ENCODE results near the gene DDRGK1. TPM values are rescaled to one million over a fixed set of nuclear protein-coding genes. Genes with fewer than 3 reads are reported as not detected.

The DDRGK1 gene
- polyA plus RNA-seq, 1 donor from 2014 or later, result 67.6 TPM

DNA sequence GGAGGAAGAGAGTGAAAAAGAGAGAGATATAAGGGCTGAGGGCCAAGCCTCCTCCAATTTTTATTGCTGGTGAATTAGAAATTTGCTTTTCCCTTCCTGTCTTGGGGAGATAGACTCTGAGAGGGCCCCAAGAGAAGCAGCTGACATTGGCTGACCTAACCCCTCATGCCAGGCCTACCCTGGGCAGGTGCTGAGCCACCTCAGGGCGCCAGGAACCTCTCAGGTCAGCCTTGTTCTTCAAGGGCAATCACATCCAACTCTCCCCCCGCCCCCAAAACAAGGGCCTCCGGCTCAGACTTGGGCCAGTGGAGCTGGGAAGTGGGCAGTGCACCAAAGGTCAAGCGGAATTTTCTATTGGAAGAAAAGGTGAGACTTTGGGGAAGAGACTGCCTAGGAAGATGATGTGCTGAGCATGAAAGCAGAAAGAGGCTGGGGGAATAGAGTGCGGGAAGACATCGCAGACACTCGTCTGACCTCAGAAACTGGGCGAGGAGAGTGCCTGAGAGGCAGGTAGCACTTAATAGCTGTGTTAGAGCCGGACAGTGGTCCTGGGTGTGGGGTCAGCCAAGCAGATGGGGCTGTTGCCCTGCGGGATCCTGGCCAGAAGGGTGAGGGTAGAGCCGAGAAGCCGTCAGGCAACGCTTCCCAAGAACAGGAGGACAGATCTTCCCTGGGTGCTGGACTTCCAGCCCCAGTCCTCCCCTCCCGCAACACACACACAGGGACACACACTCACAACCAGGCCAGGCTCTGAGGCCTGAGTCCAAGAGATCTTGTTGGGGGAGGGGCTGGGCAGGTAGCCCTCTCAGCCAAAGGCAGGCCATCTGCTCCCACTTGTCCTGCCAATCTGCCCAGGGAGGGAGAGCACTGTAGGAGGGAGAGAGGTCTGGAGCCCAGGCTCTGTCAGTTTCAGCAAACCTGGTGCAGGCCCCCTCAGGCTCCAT is 41.1 kb downstream of the DDRGK1 start:
- Histone ChIP-seq H3K9ac (ENCODE audit: low read length) (no peak overlapping the region), H3K36me3 (ENCODE audit: insufficient read depth, low read length) (no peaks in the 10 kb centered on the region), H3K9me2 (ENCODE audit: insufficient read depth, low read length) (no peaks in the 10 kb centered on the region), H3K27me3 (ENCODE audit: insufficient read depth, low read depth, low read length) (no peaks in the 10 kb centered on the region), H3F3A (ENCODE audit: insufficient read depth, low read length, poor library complexity, severe bottlenecking) (no peaks in the 10 kb centered on the region), H3K4me3 (ENCODE audit: low read length) (no peak overlapping the region), H3K27ac (ENCODE audit: low read length) (no peak overlapping the region), H3K79me2 (replicated peaks; ENCODE audit: insufficient read depth, low read length) (peaks cover 18% of the 10 kb centered on the region), H4K20me1 (ENCODE audit: insufficient read depth) (no peaks in the 10 kb centered on the region), H3K4me2 (ENCODE audit: low read length) (no peak overlapping the region), H3K9me3 (ENCODE audit: low read length) (no peaks in the 10 kb centered on the region), H2AFZ (ENCODE audit: low read depth, low read length) (no peak overlapping the region)
- no peak for TF ChIP-seq MXI1 (conservative IDR thresholded peaks at IDR 0.05; ENCODE audit: poor library complexity, severe bottlenecking)
- TF ChIP-seq, protein P1, sequence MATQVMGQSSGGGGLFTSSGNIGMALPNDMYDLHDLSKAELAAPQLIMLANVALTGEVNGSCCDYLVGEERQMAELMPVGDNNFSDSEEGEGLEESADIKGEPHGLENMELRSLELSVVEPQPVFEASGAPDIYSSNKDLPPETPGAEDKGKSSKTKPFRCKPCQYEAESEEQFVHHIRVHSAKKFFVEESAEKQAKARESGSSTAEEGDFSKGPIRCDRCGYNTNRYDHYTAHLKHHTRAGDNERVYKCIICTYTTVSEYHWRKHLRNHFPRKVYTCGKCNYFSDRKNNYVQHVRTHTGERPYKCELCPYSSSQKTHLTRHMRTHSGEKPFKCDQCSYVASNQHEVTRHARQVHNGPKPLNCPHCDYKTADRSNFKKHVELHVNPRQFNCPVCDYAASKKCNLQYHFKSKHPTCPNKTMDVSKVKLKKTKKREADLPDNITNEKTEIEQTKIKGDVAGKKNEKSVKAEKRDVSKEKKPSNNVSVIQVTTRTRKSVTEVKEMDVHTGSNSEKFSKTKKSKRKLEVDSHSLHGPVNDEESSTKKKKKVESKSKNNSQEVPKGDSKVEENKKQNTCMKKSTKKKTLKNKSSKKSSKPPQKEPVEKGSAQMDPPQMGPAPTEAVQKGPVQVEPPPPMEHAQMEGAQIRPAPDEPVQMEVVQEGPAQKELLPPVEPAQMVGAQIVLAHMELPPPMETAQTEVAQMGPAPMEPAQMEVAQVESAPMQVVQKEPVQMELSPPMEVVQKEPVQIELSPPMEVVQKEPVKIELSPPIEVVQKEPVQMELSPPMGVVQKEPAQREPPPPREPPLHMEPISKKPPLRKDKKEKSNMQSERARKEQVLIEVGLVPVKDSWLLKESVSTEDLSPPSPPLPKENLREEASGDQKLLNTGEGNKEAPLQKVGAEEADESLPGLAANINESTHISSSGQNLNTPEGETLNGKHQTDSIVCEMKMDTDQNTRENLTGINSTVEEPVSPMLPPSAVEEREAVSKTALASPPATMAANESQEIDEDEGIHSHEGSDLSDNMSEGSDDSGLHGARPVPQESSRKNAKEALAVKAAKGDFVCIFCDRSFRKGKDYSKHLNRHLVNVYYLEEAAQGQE (IDR thresholded peaks at IDR 0.05; ENCODE audit: borderline replicate concordance), result no peak
- TF ChIP-seq EP300 (conservative IDR thresholded peaks at IDR 0.05; ENCODE audit: poor library complexity, severe bottlenecking), result no peak
- TF ChIP-seq POLR2AphosphoS5 (IDR thresholded peaks at IDR 0.05), result no peak
- no peak for TF ChIP-seq SMC3 (conservative IDR thresholded peaks at IDR 0.05; ENCODE audit: poor library complexity)
- TF ChIP-seq, protein P2, sequence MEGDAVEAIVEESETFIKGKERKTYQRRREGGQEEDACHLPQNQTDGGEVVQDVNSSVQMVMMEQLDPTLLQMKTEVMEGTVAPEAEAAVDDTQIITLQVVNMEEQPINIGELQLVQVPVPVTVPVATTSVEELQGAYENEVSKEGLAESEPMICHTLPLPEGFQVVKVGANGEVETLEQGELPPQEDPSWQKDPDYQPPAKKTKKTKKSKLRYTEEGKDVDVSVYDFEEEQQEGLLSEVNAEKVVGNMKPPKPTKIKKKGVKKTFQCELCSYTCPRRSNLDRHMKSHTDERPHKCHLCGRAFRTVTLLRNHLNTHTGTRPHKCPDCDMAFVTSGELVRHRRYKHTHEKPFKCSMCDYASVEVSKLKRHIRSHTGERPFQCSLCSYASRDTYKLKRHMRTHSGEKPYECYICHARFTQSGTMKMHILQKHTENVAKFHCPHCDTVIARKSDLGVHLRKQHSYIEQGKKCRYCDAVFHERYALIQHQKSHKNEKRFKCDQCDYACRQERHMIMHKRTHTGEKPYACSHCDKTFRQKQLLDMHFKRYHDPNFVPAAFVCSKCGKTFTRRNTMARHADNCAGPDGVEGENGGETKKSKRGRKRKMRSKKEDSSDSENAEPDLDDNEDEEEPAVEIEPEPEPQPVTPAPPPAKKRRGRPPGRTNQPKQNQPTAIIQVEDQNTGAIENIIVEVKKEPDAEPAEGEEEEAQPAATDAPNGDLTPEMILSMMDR (IDR thresholded peaks at IDR 0.05; ENCODE audit: poor library complexity, severe bottlenecking), result no peak
- TF ChIP-seq RAD21 (conservative IDR thresholded peaks at IDR 0.05), result no peak
- TF ChIP-seq EZH2 (IDR thresholded peaks at IDR 0.05; ENCODE audit: borderline replicate concordance, insufficient read depth, low read length, poor library complexity, severe bottlenecking), result no peak
- no peak for TF ChIP-seq TAF1 (IDR thresholded peaks at IDR 0.05; ENCODE audit: low read depth)

DNA sequence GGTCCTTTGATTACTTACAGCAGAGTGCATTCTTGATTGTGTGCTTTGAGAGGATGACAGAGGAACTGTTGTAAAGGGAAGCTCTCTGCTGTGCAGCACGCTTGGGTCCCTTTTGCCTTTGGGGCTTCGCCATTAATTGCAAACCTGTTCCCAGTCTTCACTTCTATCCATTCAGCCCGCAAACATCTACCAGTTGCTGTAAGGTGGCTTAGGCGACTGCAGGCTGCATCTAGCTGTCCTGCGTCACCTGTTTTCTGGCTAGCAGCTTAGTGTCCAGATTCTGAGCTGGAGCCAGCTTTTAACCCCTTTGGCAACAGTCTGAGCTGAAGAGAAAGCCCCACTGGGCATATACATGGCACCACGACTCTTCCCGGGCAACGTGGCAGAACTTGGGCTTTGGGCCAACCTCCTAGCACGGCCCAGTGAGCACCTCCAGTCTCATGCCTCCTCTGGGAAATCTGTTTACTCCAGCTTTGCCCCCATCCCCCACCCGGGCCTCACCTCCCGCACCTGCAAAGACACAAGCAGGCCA is 42.3 kb downstream of the DDRGK1 start:
- TF ChIP-seq, protein P2 (IDR thresholded peaks at IDR 0.05; ENCODE audit: poor library complexity, severe bottlenecking), result no peak
- no peak for TF ChIP-seq SMC3 (conservative IDR thresholded peaks at IDR 0.05; ENCODE audit: poor library complexity)
- TF ChIP-seq TAF1 (IDR thresholded peaks at IDR 0.05; ENCODE audit: low read depth), result no peak
- no peak for TF ChIP-seq POLR2AphosphoS5 (IDR thresholded peaks at IDR 0.05)
- TF ChIP-seq RAD21 (conservative IDR thresholded peaks at IDR 0.05), result no peak
- no peak for TF ChIP-seq EP300 (conservative IDR thresholded peaks at IDR 0.05; ENCODE audit: poor library complexity, severe bottlenecking)
- no peak for TF ChIP-seq EZH2 (IDR thresholded peaks at IDR 0.05; ENCODE audit: borderline replicate concordance, insufficient read depth, low read length, poor library complexity, severe bottlenecking)
- TF ChIP-seq, protein P1 (IDR thresholded peaks at IDR 0.05; ENCODE audit: borderline replicate concordance), result no peak
- TF ChIP-seq MXI1 (conservative IDR thresholded peaks at IDR 0.05; ENCODE audit: poor library complexity, severe bottlenecking), result no peak
- H3K9me2 ChIP-seq (ENCODE audit: insufficient read depth, low read length), result no peaks in the 10 kb centered on the region
- H3K4me2 ChIP-seq (ENCODE audit: low read length), result no peak overlapping the region
- H2AFZ ChIP-seq (ENCODE audit: low read depth, low read length), result no peak overlapping the region
- H3K27me3 ChIP-seq (ENCODE audit: insufficient read depth, low read depth, low read length), result no peaks in the 10 kb centered on the region
- H3K36me3 ChIP-seq (ENCODE audit: insufficient read depth, low read length), result no peaks in the 10 kb centered on the region
- no peaks in the 10 kb centered on the region for H4K20me1 ChIP-seq (ENCODE audit: insufficient read depth)
- H3K79me2 ChIP-seq (replicated peaks; ENCODE audit: insufficient read depth, low read length), result peaks cover 30% of the 10 kb centered on the region
- no peak overlapping the region for H3K9ac ChIP-seq (ENCODE audit: low read length)
- H3F3A ChIP-seq (ENCODE audit: insufficient read depth, low read length, poor library complexity, severe bottlenecking), result no peaks in the 10 kb centered on the region
- no peaks in the 10 kb centered on the region for H3K9me3 ChIP-seq (ENCODE audit: low read length)
- H3K4me3 ChIP-seq (ENCODE audit: low read length), result no peak overlapping the region
- H3K27ac ChIP-seq (ENCODE audit: low read length), result no peak overlapping the region
